NCI-H82 treated with DMSO at 0.1 percent for 48 hours (cell line): ENCODE data around the gene POLA2.
"Not testable (repeated sequence)": the region's sequence is repeated elsewhere in the genome, so short reads cannot be mapped to it uniquely, and the experiment has no call there.

Experiments used
- DNase-seq: peaks from one replicate; lab custom pipeline; 2025; ENCODE audit not compliant: unreplicated experiment; lab: John Stamatoyannopoulos, UW

POLA2 gene

DNA sequence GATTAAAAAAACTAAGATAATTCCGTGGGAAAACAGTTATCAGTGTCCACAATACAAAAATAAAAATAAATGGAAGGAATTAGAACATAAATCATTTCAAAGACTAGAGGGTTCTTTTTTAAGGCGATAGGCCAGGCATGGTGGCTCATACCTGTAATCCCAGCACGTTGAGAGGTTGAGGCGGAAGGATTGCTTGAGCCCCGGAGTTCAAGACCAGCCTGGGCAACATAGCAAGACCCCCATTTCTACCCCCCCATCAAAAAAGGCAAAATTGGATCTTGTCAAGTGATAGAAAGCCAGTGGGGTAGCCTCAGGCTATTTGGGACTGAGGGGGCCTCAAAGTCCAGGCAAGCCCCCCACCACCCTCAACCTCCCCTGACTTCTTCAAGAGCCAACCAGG lies 20.6 kb upstream of the POLA2 start:
- DNase-seq, result no peak

GRCh38 chr11:65241692-65242091 lies 20.1 kb upstream of the POLA2 start:
- DNase-seq, result no peak

DNA sequence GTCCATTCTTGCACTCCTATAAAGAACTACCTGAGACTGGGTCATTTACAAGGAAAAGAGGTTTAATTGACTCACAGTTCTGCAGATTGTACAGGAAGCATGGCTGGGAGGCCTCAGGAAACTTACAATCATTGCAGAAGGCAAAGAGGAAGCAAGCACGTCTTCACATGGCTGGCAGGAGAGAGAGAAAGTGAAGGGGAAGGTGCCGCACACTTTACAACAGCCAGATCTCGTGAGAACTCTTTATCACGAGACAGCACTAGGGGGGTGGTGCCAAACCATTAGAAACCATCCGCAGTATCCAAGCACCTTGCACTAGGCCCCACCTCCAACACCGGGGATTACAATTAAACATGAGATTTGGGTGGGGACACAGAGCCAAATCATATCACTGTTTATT lies 19.4 kb upstream of the POLA2 start:
- DNase-seq, result no peak

GRCh38 chr11:65243797-65244196 lies 18.0 kb upstream of the POLA2 start:
- no peak for DNase-seq

DNA sequence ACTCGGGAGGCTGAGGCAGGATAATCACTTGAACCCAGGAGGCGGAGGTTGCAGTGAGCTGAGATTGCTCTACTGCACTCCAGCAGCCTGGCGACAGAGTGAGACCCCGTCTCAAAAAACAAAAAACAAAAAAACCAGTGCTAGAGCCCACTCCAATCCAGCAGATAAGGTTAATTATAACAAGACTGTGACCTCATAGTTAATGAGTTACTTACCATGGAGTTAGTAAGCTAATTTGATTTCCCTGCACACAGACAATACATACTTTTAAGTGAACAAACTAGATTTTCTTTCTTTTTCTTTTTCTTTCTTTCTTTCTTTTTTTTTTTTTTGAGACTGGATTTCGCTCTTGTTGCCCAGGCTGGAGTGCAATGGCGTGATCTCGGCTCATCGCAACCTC lies 16.7 kb upstream of the POLA2 start:
- not testable (repeated sequence) for DNase-seq

- DNase-seq, result no peak
Observed at GRCh38 chr11:65246506-65246905, 15.3 kb upstream of the POLA2 start.

- not testable (repeated sequence) for DNase-seq
Observed at GRCh38 chr11:65248184-65248710, 13.5 kb upstream of the POLA2 start.

DNA sequence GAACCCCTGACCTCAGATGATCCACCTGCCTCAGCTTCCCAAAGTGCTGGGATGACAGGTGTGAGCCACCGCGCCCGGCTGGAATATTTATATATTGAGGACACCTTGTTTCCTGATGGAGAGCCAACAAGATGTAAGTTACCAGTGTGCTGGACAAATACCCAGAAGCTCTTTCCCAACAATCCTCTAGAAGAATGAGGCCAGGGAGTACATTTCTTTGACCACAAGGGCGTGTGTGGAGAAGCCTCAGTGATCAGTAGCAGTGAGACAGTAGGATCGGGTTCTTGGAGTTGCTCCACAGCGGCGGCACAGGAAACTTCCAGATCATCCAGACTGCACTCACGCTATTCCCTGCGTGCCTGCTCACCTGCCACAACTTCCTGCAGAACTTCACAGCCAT lies 10.3 kb upstream of the POLA2 start:
- DNase-seq, result no peak

- DNase-seq, result no peak
Observed at GRCh38 chr11:65254724-65255123, 7.0 kb upstream of the POLA2 start.

- no peak for DNase-seq
Observed at GRCh38 chr11:65258988-65259387, 2.8 kb upstream of the POLA2 start.

DNA sequence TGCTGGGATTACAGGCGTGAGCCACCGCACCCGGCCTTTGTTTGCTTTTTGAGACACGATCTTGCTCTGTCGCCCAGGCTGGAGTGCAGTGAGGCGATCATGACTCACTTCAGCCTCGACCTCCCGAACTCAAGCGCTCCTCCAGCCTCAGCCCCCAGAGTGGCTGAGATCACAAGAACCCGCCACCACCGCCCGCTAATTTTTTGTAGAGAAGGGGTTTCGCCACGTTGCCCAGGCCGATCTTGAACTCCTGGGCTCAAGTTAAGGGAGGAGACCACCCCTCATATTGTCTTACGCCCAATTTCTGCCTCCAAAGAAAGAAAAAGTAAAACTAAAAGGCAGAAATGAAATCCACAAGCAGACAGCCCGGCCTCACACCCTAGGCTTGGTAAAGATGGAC lies 1.5 kb upstream of the POLA2 start:
- no peak for DNase-seq

- DNase-seq, result no peak
Observed at GRCh38 chr11:65260756-65261590, 789 bp upstream of the POLA2 start.

DNA sequence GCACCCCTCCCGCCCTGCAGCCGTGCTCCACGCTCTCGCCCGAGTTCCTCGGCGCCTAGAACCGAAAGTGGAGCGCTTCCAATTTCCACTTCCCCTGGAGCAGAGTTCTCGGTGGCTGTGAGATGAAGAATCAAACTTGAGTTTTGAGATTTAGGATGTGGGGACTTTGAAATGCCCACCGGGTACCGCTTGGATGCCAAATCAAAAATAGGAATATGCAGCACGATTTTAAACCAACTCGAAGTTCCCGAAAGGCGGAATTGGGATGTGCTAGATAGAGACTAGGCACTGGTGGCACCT lies 569 bp downstream of the POLA2 start:
- no peak for DNase-seq

DNA sequence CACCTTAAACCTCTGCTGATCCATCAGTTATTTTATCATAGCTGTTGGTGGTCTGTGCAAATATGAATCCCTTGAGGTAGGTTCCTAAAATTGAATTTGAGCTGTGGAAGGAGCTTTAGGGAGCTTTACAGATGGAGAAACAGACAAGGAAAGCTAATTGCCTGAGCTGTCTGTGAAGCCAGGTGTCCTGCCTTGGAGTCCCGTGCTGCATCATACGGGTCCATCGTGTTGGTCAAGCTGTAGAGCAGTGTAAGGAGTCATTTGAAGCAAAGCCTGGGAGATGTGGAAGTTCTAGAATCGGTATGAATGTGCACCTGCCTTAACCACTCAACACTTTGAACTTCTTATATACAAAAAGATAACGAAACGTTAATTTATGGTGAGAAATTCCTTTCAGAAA lies 1.0 kb downstream of the POLA2 start:
- DNase-seq, result no peak

DNA sequence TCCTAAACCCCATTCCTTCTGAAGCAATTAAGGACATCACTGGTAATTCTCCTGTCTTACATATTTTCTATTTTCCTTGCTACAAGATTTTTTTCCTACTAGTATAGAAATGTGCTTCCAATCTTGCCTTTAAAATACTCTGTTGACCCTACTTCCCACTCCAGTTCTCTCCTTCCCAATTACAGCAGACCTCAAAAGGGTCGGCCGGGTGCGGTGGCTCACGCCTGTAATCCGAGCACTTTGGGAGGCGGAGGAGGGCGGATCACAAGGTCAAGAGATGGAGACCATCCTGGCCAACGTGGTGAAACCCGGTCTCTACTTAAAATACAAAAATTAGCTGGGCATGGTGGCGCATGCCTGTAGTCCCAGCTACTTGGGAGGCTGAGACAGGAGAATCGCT lies 3.0 kb downstream of the POLA2 start:
- not testable (repeated sequence) for DNase-seq

DNA sequence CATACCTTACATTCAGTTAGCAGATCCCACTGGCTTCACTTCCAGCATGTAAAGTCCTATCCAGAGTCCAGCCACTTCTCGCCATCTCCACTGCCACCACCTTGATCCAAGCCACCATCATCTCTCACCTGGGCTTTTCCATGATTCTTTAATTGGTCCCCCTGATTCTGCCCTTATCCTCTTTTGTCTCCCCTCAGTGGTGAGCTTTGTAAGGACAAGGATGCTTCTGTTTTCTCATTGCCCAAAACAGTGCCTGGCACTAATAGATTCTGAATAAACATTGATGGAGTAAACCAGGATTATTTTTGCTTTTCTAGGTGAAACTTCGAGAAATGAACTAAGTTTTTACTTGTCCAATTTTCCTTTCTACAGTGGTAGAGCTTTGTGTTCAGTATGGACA lies 4.4 kb downstream of the POLA2 start:
- peak; percentile 8 for DNase-seq

GRCh38 chr11:65274735-65275682 lies 13.2 kb downstream of the POLA2 start:
- DNase-seq, result peak; percentile 73

- DNase-seq, result no peak
Observed at GRCh38 chr11:65275906-65276305, 14.1 kb downstream of the POLA2 start.

GRCh38 chr11:65277631-65278277 lies 16.0 kb downstream of the POLA2 start:
- peak; percentile 76 for DNase-seq

DNA sequence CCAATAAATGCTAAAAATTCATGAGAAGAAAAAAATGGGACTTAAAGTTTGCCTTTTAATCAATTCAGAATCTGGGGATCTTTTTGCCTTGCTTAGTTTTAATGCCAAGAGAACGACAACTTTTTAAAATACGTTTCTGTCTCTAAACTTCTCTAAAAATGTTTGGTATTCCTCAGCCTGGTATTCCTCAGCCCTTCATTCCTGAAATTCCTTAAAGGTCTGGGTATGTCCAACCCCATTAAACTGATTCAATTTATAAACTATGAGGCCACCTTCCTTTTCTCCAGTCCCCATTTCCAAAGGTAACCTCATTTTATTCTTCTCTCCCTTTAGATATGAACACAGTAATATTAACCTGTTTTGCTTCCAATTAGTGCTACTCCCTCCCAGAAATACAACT lies 16.6 kb downstream of the POLA2 start:
- DNase-seq, result no peak

- no peak for DNase-seq
Observed at GRCh38 chr11:65279279-65279678, 17.5 kb downstream of the POLA2 start.
